ENCODE data around the gene PTGES2. TPM values are rescaled to one million over a fixed set of nuclear protein-coding genes. Genes with fewer than 3 reads are reported as not detected.

The PTGES2 gene
- polyA plus RNA-seq, 1 of the 3 experiments (the other 2 are of a cell fraction), result 141 TPM

DNA sequence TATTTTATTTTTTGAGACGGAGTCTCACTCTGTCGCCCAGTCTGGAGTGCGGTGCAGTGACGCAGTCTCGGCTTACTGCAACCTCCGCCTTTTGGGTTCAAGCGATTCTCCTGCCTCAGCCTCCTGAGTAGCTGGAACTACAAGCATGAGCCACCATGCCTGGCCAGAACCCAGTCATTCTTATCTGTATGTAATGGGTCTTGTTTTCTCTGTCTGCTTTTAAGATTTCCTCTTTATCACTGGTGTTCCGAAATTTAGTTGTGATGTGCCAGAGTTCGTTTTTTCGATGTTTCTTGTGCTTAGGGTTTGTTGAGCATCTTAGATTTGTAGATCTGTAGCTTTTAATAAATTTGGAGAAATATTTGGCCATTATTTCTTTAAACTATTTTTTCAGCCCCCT lies 40.3 kb downstream of the PTGES2 start:
- Histone ChIP-seq H3K9me2 (no peaks in the 10 kb centered on the region), H3K4me1 (ENCODE audit: control insufficient read depth in 1 of 2, insufficient read depth in 2 of 2, low read depth in 1 of 2, low read length in 1 of 2) (peaks cover 14 to 19% of the 10 kb centered on the region in 2 experiments; a peak in 3 of 4 replicates), H3K27me3 (ENCODE audit: insufficient read depth) (no peaks in the 10 kb centered on the region), H3K79me2 (ENCODE audit: insufficient read depth) (peaks cover 98% of the 10 kb centered on the region), H2AFZ (ENCODE audit: low read depth) (no peak overlapping the region), H3F3A (replicated peaks; ENCODE audit: insufficient read depth) (peaks cover 12% of the 10 kb centered on the region), H3K4me2 (no peak overlapping the region), H3K27ac (ENCODE audit: low read depth in 2 of 2, low read length in 1 of 2) (no peak overlapping the region), H3K9me3 (no peaks in the 10 kb centered on the region), H3K9ac (no peak overlapping the region), H3K36me3 (replicated peaks in 1 of 2; ENCODE audit: control insufficient read depth in 1 of 2, insufficient read depth in 2 of 2, low read length in 1 of 2) (no peaks in the 10 kb centered on the region), H3K4me3 (ENCODE audit: low read depth in 2 of 2, low read length in 1 of 2) (no peak overlapping the region), H4K20me1 (ENCODE audit: insufficient read depth) (no peaks in the 10 kb centered on the region)
- ChIA-PET CTCF (interaction anchor here (0.7 to 4.2 kb wide), 3 partner anchors 15 to 146 kb away, joined by 3 to 23 read pairs (median 3); no protein-coding TSS in a partner anchor), POLR2A (no interaction called here)
- WGBS (ENCODE audit: low lambda C conversion rate), result 93% methylated on average over 10 of the region's 10 CpGs
- TF ChIP-seq RFX5 (IDR thresholded peaks at IDR 0.05; ENCODE audit: low read length), result no peak
- TF ChIP-seq GATA2 (CRISPR knock-in tag; IDR thresholded peaks at IDR 0.05), result no peak
- TF ChIP-seq TEAD4 (IDR thresholded peaks at IDR 0.05; ENCODE audit: borderline replicate concordance, insufficient read depth), result no peak
- TF ChIP-seq, protein P1, sequence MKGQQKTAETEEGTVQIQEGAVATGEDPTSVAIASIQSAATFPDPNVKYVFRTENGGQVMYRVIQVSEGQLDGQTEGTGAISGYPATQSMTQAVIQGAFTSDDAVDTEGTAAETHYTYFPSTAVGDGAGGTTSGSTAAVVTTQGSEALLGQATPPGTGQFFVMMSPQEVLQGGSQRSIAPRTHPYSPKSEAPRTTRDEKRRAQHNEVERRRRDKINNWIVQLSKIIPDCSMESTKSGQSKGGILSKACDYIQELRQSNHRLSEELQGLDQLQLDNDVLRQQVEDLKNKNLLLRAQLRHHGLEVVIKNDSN (IDR thresholded peaks at IDR 0.05; ENCODE audit: borderline replicate concordance, low read depth), result no peak
- TF ChIP-seq EZH2phosphoT487 (IDR thresholded peaks at IDR 0.05; ENCODE audit: borderline replicate concordance, low read depth), result no peak
- no peak for TF ChIP-seq NFIC (IDR thresholded peaks at IDR 0.05; ENCODE audit: borderline replicate concordance)
- TF ChIP-seq EP300 (IDR thresholded peaks at IDR 0.05; ENCODE audit: borderline replicate concordance in 1 of 2, low read depth in 1 of 2, low read length in 1 of 2), result no peak
- TF ChIP-seq CHD2 (IDR thresholded peaks at IDR 0.05; ENCODE audit: low read length, partially characterized antibody), result no peak
- DNase-seq, result no peak

DNA sequence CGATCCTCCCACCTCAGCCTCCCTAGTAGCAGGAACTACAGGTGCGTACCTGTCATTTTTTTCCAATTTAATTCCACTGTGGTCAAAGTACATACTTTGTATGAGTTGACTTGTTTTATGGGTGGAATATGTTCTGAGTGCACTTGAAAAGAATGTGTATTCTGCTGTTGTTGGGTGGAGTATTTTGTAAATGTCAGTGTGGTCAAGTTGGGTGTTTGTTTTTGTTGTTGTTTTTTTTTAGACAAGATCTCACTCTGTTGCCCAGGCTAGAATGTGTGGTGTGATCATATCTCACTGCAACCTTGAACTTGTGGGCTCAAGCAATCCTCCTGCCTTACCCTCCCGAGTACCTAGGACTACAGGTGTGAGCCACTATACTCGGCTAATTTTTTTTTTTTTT lies 41.6 kb downstream of the PTGES2 start:
- WGBS (ENCODE audit: low lambda C conversion rate), result 89% methylated on average over 4 of the region's 4 CpGs
- H3K79me2 ChIP-seq (ENCODE audit: insufficient read depth), result peaks cover 97% of the 10 kb centered on the region
- peaks cover 20% of the 10 kb centered on the region for H3F3A ChIP-seq (replicated peaks; ENCODE audit: insufficient read depth)
- no peak overlapping the region for H3K27ac ChIP-seq (ENCODE audit: low read depth in 2 of 2, low read length in 1 of 2)
- ChIA-PET POLR2A (no interaction called here), CTCF (interaction anchor here (4.2 kb wide), 1 partner anchor 32 kb away, joined by 23 read pairs; no protein-coding TSS in a partner anchor)
- H3K9ac ChIP-seq, result no peak overlapping the region
- no peak overlapping the region for H3K4me3 ChIP-seq (ENCODE audit: low read depth in 2 of 2, low read length in 1 of 2)
- no peak for TF ChIP-seq MXI1 (IDR thresholded peaks at IDR 0.05; ENCODE audit: low read depth, low read length)
- no peak for TF ChIP-seq CHD2 (IDR thresholded peaks at IDR 0.05; ENCODE audit: low read length, partially characterized antibody)
- no peak for TF ChIP-seq ELF1 (IDR thresholded peaks at IDR 0.05)
- no peak for DNase-seq
- H2AFZ ChIP-seq (ENCODE audit: low read depth), result no peak overlapping the region
- H3K9me3 ChIP-seq, result no peaks in the 10 kb centered on the region
- no peaks in the 10 kb centered on the region for H4K20me1 ChIP-seq (ENCODE audit: insufficient read depth)
- H3K4me1 ChIP-seq (ENCODE audit: control insufficient read depth in 1 of 2, insufficient read depth in 2 of 2, low read depth in 1 of 2, low read length in 1 of 2), result peaks cover 11 to 19% of the 10 kb centered on the region in 2 experiments; a peak in 2 of 4 replicates
- no peak overlapping the region for H3K4me2 ChIP-seq
- no peaks in the 10 kb centered on the region for H3K27me3 ChIP-seq (ENCODE audit: insufficient read depth)
- no peaks in the 10 kb centered on the region for H3K36me3 ChIP-seq (replicated peaks in 1 of 2; ENCODE audit: control insufficient read depth in 1 of 2, insufficient read depth in 2 of 2, low read length in 1 of 2)
- H3K9me2 ChIP-seq, result no peaks in the 10 kb centered on the region

DNA sequence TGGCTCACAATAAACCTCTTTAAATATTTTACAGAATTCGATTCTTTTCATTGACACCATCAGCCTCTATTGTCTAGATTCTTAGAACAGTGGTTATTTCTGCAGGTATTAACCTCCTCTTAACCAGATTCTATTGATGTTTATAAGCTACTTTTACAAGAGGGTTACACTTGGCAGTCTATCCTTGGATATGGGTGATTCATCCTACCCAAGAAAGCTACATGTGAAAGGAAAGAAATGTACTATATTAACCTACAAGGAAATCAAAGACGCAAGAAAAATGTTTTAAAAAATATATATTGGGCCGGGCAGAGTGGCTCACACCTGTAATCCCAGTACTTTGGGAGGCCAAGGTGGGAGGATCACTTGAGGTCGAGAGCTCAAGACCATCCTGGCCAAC lies 42.8 kb downstream of the PTGES2 start:
- 88% methylated on average over 4 of the region's 4 CpGs for WGBS (ENCODE audit: low lambda C conversion rate)
- Histone ChIP-seq H3F3A (replicated peaks; ENCODE audit: insufficient read depth) (peaks cover 24% of the 10 kb centered on the region), H3K4me1 (ENCODE audit: control insufficient read depth in 1 of 2, insufficient read depth in 2 of 2, low read depth in 1 of 2, low read length in 1 of 2) (peaks cover 7 to 18% of the 10 kb centered on the region in 2 experiments; a peak in 1 of 4 replicates), H3K4me2 (no peak overlapping the region), H3K9me3 (no peaks in the 10 kb centered on the region), H3K79me2 (ENCODE audit: insufficient read depth) (peaks cover 95% of the 10 kb centered on the region), H3K36me3 (replicated peaks in 1 of 2; ENCODE audit: control insufficient read depth in 1 of 2, insufficient read depth in 2 of 2, low read length in 1 of 2) (no peaks in the 10 kb centered on the region), H3K9ac (no peak overlapping the region), H4K20me1 (ENCODE audit: insufficient read depth) (no peaks in the 10 kb centered on the region), H3K4me3 (ENCODE audit: low read depth in 2 of 2, low read length in 1 of 2) (no peak overlapping the region), H3K27me3 (ENCODE audit: insufficient read depth) (no peaks in the 10 kb centered on the region), H3K27ac (ENCODE audit: low read depth in 2 of 2, low read length in 1 of 2) (no peak overlapping the region), H2AFZ (ENCODE audit: low read depth) (no peak overlapping the region), H3K9me2 (no peaks in the 10 kb centered on the region)
- ChIA-PET POLR2A (no interaction called here), CTCF (interaction anchor here (0.8 to 1.7 kb wide), 6 partner anchors 9 to 142 kb away, joined by 3 to 10 read pairs (median 4); no protein-coding TSS in a partner anchor)
- no peak for DNase-seq
- TF ChIP-seq RAD21 (IDR thresholded peaks at IDR 0.05; ENCODE audit: low read length) (no peak), RFX5 (IDR thresholded peaks at IDR 0.05; ENCODE audit: low read length) (no peak), NFIC (IDR thresholded peaks at IDR 0.05; ENCODE audit: borderline replicate concordance) (no peak), SMC3 (IDR thresholded peaks at IDR 0.05; ENCODE audit: low read depth, low read length) (no peak), GATA2 (CRISPR knock-in tag; IDR thresholded peaks at IDR 0.05) (no peak), TAF1 (IDR thresholded peaks at IDR 0.05; ENCODE audit: borderline replicate concordance, low read depth, low read length) (no peak)
- TF ChIP-seq, protein P2, sequence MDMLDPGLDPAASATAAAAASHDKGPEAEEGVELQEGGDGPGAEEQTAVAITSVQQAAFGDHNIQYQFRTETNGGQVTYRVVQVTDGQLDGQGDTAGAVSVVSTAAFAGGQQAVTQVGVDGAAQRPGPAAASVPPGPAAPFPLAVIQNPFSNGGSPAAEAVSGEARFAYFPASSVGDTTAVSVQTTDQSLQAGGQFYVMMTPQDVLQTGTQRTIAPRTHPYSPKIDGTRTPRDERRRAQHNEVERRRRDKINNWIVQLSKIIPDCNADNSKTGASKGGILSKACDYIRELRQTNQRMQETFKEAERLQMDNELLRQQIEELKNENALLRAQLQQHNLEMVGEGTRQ (IDR thresholded peaks at IDR 0.05; ENCODE audit: borderline replicate concordance, low read depth, low read length), result no peak
